Progenitor cell of endocrine pancreas (in vitro differentiated cells): ENCODE data around the gene GOLGA6L7. TPM values are rescaled to one million over a fixed set of nuclear protein-coding genes. Genes with fewer than 3 reads are reported as not detected.

Source experiments
- DNase-seq: peaks from one replicate; pipeline ENCODE4 v3.0.0; 2021; ENCODE audit warnings: low spot score; ENCODE audit not compliant: unreplicated experiment
- H3K27ac Mint-ChIP-seq: 2 replicates; pipeline ENCODE4 v1.8.0; 2021; ENCODE audit warnings: mild to moderate bottlenecking, moderate library complexity, mixed read lengths
- H3K27me3 Mint-ChIP-seq: 2 replicates; pipeline ENCODE4 v1.8.0; 2021; ENCODE audit warnings: mixed read lengths
- H3K36me3 Mint-ChIP-seq: 2 replicates; pipeline ENCODE4 v1.8.0; 2022; ENCODE audit warnings: mixed read lengths; ENCODE audit not compliant: insufficient read depth
- H3K4me1 Mint-ChIP-seq: 2 replicates; pipeline ENCODE4 v1.8.0; 2021; ENCODE audit warnings: low read depth, mixed read lengths
- H3K4me3 Mint-ChIP-seq: 2 replicates; pipeline ENCODE4 v1.8.0; 2021; ENCODE audit warnings: low read depth, mild to moderate bottlenecking, moderate library complexity, mixed read lengths
- H3K9me3 Mint-ChIP-seq: 2 replicates; pipeline ENCODE4 v1.8.0; 2021; ENCODE audit warnings: low read depth, mixed read lengths
- total RNA-seq: library from RNA; stranded (reverse); gene quantifications from 2 replicates; pipeline ENCODE4 v1.2.1, GENCODE V29; 2021
- TF ChIP-seq, protein P1 (sequence below): fragments of 200-600 bp; sonication (generic); IDR thresholded peaks from one replicate; pipeline ENCODE4 v1.5.0; 2021; ENCODE audit warnings: antibody characterized with exemption, mild to moderate bottlenecking; ENCODE audit not compliant: unreplicated experiment

The GOLGA6L7 gene
- total RNA-seq, 1 donor from 2014 or later, result not detected

DNA sequence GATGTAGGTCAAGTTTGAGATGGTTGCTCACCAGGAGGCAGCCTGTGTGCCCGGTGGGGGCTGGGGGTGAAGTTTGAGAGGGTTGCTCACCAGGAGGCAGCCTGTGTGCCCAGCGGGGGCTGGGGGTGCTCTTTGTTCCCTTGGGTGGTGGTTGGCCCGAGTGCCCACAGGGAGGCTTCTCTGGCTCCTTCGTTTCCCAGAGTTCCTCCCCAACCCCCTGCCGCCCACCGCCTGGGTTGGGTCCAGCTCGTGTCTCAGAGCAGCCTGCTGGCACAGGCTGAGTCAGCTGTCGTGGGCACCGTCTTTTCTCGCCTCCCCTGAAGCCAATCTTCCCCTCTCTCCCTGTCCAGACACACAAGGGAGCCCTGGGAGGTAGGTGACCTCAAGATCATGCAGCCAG is 40.5 kb upstream of the GOLGA6L7 start:
- no peak for DNase-seq
- Mint-ChIP-seq H3K27ac (no peak overlapping the region), H3K27me3 (peaks cover 9% of the 10 kb centered on the region), H3K9me3 (no peaks in the 10 kb centered on the region), H3K36me3 (no peaks in the 10 kb centered on the region), H3K4me3 (no peak overlapping the region), H3K4me1 (peaks cover 12% of the 10 kb centered on the region)
- TF ChIP-seq, protein P1, sequence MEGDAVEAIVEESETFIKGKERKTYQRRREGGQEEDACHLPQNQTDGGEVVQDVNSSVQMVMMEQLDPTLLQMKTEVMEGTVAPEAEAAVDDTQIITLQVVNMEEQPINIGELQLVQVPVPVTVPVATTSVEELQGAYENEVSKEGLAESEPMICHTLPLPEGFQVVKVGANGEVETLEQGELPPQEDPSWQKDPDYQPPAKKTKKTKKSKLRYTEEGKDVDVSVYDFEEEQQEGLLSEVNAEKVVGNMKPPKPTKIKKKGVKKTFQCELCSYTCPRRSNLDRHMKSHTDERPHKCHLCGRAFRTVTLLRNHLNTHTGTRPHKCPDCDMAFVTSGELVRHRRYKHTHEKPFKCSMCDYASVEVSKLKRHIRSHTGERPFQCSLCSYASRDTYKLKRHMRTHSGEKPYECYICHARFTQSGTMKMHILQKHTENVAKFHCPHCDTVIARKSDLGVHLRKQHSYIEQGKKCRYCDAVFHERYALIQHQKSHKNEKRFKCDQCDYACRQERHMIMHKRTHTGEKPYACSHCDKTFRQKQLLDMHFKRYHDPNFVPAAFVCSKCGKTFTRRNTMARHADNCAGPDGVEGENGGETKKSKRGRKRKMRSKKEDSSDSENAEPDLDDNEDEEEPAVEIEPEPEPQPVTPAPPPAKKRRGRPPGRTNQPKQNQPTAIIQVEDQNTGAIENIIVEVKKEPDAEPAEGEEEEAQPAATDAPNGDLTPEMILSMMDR, result no peak

DNA sequence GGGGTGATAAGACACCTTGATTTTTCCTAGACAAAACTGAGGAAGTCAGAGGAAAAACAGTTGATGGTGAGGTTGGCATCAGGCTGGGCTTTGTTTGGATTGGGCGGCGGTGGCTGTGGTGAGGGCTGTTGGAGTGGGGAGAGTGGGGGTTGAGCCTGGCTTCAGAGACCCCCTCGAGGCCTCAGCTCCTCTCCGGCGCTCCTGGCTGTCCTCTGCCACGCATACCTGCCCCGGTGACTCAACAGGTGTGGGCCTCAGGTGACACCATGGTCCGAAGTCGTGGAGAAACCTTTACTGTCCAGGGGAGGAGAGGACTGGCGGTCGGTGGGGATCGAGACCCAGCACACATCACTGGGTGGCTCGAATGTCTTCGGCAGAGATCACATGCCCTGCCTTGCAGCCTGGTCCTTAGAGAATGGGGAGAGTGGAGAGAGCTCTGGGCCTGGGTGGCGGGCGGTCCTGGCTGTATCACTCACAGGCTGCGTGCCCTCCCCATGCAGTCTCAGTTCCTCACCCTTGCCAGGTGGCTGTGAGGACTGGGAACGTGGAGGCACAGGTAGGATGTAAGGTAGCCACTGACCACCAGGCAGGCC is 40.0 kb upstream of the GOLGA6L7 start:
- H3K9me3 Mint-ChIP-seq, result no peaks in the 10 kb centered on the region
- H3K27me3 Mint-ChIP-seq, result peaks cover 9% of the 10 kb centered on the region
- TF ChIP-seq, protein P1, result no peak
- H3K4me3 Mint-ChIP-seq, result no peak overlapping the region
- no peak for DNase-seq
- H3K4me1 Mint-ChIP-seq, result peaks cover 12% of the 10 kb centered on the region
- no peak overlapping the region for H3K27ac Mint-ChIP-seq
- H3K36me3 Mint-ChIP-seq, result no peaks in the 10 kb centered on the region

DNA sequence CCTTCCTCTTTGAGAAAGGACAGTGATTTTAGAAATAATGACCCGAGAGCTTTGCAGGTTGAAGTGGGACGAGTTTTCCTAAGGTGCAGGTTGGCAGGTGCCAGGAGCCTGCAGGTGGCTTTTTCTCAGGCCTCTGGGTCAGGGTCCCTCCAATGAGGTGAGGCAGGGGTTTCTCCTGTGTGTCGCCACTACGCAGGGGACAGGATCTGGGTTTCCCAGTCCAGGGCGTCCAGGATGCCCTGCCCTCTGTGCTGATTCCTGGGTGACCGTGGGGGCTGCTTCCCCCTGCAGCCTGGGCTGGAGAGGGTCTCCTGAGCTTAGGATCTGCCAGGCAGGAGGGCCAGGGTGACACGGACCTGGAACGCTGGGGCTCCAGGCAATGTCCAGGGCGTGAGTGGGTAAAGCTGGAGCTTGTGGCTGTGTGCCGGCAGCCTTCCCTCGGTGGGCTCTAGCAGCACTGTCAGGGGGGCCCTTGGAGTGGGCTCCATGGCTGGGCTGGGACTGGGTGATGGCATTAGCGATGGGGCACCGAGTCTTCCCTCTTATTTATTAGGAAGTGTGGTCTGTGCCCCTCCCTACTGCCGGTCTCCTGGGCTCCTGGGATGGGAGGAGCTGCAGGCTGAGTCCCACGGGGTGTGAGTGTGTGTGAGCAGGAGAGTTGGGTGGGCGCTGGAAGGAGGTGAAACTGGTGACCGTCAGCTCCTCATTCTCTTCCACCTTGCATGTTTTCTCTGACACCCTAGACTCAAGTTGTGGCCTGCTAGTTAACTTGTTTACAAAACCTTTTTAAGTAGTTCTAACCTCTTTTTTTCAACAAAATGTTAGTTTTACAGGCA is 39.1 kb upstream of the GOLGA6L7 start:
- Mint-ChIP-seq H3K27ac (peak overlapping the region; percentile 88), H3K9me3 (no peaks in the 10 kb centered on the region)

DNA sequence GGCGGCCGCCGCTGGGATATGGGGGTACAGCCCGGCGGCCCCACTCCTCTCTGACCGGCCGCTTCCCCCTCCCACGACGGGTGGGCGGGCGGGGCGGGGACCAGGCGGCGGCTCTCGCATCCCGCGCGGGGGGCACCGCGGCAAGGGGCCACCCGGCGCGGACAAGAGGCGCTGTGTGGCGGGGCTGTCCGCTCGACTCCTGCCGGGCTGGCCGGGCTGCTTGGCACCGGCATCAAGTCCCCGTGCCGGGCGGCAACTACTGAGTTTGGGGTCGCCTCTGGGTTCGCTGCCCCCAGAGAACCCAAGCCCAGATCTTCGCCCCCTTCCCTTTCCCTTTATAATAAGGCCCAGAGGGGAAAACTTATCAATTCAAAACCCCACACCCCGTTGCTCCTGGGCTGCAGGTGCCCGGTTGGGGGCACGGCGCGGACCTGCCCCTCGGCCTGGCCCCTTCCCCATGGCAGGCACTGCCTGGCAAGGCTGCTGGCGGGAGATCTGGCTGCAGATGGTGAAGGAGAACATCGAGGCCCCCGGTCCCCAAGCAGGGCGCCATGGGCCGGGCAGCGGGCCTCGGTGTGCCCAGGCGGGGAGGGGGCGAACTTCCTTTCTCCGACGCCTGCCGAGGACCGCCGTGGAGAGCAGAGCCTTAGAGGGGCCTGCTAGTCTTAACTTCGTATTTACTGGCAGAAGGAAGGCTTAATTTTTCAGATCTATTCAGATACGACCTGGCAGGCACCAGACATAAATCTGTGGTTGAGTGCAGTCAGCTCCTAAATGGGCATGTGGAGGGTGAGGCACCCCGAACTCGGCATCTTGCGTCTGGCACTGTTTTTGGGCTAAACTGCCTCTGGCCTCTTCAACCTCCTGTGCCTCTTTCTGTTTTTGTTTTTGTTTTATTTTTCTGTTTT is 38.2 kb upstream of the GOLGA6L7 start:
- Mint-ChIP-seq H3K9me3 (no peaks in the 10 kb centered on the region), H3K36me3 (no peaks in the 10 kb centered on the region), H3K4me3 (peak overlapping the region; percentile 74), H3K27ac (peak overlapping the region; percentile 88), H3K4me1 (peaks cover 8% of the 10 kb centered on the region), H3K27me3 (peaks cover 9% of the 10 kb centered on the region)
- DNase-seq, result no peak
- TF ChIP-seq, protein P1, result no peak

More for the DNA sequence above, 39.1 kb upstream of the GOLGA6L7 start:
- TF ChIP-seq, protein P1, result no peak
- Mint-ChIP-seq H3K27me3 (peaks cover 9% of the 10 kb centered on the region), H3K36me3 (no peaks in the 10 kb centered on the region), H3K4me1 (peaks cover 8% of the 10 kb centered on the region), H3K4me3 (peak overlapping the region; percentile 74)
- no peak for DNase-seq
